ENCODE data around the gene OSBPL3.

Gene OSBPL3

DNA sequence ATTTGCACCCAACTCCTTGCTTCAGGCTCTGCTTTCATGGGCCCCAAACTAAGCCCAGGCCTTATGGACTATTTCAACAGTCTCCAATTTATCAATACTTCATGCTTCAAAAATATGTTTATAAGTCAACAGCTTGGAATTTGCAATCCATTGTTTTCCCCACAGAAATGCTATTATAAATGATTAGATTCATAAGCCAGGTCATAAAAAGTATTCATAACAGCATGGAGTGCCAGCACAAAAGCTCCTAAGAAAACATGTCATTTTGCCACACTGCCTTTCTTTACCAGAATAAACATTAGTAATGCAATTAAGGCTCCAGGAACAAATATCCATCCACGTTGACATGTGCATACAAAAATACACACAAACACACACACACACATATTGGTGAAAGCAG lies 30.1 kb downstream of the OSBPL3 start:
- no peak for DNase-seq

DNA sequence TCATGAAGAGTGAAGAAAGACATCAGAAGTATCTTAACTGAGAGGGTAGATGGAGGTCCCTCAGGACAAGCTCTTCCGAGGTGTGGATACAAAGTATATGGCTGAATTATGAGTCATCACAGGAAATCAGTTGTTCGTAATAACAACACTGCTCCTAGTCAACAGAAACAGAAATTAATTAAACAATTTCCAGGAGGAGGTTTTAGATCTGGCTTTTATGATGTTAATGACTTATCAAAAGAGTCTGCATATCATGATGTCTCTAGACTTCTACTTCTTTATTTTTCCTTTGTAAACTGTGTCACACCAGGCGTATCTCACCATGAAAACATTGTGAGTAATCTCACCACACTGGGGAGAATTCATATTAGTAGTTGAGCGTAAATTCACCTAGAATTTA lies 31.2 kb downstream of the OSBPL3 start:
- DNase-seq: no peak

DNA sequence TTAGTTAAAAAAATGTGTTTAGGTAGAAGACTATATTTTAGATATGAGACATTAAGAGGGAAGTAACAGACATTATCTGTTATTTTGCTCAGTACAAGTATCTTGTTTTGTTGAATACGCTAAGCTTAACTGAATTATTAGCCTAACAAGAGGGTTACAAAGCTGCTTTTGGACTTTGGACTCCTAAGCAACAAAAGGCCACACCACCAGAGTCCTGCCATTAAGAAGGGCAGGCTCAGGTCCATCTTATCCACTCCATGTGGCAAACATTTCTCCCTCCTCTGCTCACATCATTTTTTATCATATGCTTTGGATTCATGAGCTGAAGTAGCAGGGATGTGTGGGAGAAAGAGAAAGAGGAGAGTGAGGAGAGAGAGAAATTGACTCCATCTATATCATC lies 33.5 kb downstream of the OSBPL3 start:
- DNase-seq: no peak

DNA sequence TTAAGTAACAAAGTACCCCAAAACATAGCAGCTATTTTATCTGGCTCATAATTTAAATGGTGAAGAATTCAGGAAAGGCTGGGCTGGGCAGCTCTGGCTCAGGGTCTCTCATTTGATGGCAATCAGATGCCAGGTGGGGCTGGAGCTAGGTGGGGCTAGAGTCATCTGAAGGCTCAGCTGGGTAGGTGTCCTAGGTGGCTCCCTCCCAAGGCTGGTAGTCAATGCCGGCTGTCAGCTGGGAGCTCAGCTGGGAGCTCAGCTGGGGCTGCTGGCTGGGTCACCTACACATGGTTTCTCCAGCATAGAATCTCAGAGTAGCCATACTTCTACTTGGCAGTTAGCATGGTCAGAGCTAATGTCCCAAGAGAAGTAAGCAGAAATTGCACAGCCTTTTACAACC lies 34.1 kb downstream of the OSBPL3 start:
- DNase-seq: no peak

DNA sequence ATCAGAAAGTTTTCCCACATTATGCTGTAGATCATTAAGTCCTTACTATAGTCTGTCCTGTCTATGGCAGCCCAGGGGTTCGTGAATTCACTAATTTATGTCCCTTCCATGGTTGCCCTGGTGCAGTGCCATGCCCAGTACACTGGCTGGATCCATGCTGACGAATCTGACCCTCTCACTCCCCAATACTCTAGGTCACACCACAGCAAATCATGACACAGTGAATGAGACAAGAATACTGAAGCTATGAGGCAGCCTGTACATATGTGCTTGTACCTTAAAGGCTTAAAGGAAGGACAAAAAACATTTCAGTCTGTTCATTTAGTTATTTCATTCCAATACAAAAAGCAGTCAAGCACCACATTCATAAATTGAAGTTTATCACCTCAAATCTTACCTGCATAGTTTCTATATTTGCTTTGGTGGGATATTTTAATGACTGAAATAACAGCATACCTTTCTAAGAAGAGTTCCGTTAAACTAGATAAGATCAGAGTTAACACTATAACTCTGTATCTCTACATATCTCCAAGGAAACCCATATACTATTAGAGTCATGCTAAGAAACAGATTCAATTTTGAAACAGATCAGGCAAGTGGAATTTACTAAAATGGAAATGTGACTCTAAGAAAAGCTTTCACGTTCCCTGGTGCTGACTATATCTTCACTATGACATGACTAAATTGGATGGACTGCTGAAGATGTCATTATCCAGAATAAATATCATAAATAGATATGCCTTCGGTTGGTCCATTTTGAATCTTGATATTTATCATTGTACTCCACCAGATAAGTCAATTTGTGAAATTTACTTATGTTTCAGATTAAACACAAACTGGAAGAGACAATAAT lies 36.7 kb downstream of the OSBPL3 start:
- DNase-seq: no peak

DNA sequence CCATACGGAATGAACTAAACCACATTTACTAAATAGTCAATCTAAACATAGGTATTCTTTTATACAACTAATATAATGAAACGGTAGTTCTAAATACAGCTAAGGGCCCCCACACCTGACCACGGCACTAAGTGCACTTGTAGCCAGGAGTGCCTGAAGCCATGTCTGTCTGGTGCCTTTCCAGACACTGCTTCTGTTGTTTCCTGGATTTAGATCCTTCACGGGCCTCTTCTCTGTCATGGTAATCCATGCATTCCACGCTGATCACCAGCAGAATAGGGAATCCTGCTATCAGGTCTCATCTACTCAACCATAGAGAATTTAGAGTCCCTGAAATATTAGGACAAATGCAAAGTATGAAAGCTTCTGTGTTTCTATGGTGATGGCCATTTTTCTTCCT lies 37.8 kb downstream of the OSBPL3 start:
- no peak for DNase-seq

DNA sequence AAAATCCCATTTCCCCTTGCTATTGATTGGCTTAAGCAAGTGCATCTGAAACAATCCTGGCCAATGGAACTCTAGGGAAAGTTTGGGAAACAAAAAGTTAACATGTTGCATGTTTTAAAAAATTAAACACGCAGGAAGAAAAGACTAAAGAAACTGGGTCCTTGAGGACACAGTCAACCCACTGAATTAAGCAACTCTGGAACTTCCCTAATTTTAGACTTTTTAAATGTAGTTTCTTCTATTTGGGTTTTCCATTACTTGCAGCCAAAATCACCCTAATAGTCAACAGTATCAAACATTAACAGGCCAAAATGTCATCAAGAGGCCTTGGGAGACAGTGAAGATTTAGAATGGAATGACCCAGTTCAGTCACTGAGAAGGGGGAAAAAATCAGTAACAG lies 40.6 kb downstream of the OSBPL3 start:
- DNase-seq: no peak

DNA sequence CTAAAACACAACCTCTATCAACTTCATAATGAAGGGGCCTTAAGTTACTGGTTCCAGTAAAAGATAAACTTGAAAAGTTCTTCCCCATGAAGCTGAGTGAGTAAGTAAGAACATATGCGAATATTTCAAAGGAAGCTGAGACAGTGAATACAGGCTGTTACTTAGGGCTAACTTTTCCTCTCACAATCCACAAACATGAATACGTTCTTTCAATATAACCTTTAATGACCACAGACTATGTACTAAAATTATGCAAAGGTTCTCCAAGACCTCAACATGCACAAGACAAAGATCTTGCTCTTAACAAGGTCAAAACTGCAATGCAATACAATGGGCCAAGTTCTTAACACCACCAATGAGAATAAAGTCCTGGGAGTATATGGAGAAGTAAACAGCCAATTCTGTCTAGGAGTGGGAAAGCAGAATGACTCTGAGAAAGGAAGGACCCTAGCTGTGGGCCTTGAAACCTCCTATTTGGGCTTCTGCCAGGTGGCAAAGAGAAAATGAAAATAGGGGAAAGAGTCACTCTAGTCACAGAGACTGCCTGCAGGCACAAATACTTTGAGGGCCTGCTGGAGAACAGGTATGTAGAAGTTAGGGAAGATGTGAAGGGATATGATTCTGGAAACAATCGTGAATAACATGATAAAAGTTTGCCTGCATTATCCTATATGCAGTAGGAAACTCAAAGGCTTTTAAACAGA lies 43.7 kb downstream of the OSBPL3 start:
- DNase-seq: no peak

DNA sequence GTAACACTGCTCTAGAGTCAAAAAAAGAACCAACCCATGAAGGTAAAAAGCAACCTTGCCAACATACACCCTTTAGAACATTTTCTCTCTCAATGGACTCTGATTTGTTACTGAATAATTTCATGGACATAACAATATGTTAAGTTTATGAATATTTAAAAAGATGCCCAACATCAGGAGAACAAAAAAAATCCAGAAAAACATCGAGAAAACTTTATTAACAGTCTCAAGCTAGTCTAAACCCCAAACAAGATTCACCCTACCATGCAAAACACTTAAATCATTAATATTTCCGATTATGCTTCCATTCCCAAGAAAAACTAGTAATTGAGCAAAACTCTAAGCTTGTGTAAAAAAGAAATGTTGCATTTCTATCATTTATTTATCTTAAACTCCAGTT lies 46.7 kb downstream of the OSBPL3 start:
- DNase-seq: no peak

DNA sequence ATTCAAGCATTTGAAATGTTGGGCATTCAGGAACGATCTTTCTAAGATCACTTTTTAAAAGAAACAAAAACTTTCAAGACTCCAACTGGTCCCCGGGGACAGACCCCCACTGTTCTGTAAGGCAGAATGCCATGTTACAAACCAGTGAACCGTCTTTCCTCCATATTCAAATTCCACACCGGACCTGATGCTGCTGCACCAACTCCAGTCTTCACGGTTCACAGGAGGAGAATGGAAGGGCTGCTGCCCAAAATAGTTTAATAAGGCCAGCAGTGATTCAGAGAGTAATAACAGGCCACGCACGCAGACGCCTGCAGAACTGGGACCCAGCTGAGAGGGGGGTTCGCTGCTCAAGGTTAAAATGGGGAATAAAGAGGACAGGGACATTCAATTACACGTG lies 47.2 kb downstream of the OSBPL3 start:
- no peak for DNase-seq

DNA sequence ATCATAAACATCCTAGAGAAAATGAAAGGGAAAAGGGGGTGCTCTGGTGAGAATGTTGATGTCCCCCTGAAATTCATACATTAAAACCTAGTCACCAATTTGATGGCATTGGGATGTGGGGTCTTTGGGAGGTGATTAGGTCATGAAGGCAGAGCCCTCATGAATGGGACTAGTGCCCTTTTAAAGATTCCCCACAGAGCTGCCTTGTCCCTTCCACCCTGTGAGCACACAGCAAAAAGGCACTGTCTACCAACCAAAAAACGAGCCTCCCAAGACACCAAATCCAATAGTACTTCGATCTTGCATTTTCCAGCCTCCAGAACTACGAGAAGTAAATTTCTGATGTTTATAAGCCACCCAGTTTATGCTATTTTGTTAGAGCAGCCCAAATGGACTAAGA lies 47.6 kb downstream of the OSBPL3 start:
- no peak for DNase-seq

DNA sequence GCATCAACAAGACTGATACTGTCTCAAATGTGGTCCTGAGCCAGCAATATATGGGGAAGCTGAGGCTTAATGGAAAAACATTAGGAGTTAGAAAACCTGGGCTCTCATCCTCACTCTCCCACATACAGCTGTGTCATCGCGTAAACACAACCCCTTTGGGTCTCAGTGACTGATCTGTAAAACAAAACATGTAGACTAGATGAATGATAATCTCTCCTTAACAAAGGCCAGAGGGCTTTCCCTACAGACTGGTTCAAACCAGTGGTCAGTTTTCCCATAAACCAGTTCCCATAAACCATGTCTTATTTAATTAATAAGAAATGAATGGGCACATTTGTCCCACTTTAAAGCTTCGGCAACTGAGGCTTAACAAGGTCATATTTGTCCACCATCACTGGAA lies 48.1 kb downstream of the OSBPL3 start:
- DNase-seq: no peak

DNA sequence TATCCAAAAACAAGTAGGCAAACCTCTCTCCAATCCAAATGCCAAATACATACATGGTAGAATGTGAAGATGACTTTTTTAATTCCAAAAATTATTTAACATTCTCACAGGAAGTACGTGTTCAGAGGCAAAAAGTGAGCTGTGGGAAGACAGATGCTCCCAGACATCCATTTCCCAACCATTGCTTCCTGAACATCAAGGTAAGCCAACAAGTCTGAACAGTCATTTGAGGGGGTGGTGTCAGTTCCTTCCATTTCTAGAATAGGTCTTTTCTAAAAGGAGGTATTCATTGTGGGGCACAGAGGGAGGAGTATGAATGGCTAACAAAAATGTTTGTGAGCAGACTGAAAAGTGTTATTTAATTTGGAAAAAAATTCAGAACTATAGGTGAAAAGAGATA lies 49.1 kb downstream of the OSBPL3 start:
- no peak for DNase-seq

DNA sequence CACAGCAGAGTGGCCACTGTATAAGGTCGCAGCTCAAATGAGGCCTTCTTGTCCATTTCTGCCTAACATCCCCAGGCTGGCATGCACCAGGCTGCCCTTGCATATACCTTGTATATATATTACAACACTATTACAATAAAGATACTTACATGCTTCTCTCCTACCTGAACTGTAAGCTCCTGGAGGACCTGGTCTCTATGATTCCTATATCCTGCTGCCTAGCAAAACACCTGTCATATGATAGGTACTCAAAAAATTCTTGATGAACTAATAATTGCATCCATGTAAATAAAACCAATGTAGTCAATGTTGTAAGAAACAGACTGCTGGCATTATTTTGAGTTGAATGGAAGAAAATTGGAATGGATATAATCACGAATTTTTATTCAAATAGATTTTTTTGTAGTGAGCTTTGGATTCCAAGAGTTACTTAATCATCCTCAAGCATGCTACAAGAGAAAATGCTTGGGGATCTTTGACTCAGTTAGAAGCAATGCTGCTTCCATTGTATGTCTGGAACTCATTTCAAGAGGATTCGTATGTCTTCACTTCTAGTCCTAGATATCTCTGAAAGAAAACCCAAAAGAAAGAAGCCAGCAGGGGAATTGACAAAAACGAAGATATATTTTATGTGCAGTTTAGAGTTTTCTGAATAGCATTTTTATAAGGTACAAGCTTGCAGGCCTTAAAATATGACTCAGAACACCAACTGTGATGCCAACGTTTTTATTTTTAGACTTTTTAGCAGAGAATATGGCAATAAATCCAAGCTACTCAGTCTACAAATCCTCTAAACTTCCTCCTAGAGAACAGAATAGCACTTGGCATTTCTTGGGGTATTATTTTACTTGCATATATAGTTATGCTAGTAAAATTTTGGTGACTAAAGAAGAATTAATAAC lies 53.1 kb downstream of the OSBPL3 start:
- DNase-seq: no peak

DNA sequence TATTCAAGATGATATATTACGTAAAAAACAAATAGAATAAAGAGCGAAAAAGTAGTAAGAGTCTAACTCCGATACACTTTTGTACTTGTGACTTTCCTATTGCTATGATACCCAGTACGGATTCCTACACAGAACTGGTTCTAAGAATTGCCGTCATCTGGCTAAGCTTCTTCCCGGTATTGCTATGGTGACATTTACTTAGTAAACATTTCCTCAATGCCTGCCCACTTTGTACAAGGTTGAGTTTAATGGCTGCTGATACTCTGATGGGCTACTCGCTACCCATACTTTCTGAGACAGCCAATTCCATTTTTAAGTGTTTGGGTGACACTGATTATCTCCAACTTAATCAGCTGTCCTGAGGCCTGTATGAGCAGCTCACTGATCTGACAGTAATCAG lies 55.6 kb downstream of the OSBPL3 start:
- no peak for DNase-seq

DNA sequence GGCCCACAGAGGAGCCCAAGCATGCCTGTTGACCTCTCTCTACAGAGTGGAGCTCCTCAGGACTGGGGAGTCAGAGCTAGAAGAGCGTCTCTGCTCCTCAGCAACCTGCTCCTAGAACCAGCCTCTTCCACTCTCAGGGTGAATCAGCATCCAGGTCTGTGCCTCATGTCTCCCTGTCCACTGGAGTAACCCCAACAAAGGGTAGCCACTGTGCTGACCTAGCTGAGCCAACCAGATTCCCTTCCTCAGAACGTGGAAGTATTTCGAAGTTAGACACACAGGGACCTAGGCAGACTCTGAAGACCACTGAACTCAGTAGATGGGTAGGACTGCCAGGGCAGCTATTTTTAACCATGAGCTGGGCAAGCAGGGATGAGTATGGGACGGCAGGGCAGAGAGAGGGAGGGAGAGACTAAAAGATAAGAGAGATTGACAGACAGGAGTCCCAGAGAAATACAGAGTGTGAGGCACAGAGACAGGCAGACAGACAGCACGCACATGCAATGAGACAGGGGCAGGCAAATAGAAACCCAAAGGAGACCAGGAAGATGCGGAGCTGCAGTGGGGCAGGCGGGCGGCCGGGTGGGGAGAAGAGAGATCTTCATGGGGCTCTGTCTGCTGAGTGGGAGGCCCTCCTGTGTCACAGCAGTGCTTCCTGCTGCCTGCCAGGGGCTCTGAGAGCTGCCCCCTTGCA lies 56.7 kb downstream of the OSBPL3 start:
- DNase-seq: no peak

DNA sequence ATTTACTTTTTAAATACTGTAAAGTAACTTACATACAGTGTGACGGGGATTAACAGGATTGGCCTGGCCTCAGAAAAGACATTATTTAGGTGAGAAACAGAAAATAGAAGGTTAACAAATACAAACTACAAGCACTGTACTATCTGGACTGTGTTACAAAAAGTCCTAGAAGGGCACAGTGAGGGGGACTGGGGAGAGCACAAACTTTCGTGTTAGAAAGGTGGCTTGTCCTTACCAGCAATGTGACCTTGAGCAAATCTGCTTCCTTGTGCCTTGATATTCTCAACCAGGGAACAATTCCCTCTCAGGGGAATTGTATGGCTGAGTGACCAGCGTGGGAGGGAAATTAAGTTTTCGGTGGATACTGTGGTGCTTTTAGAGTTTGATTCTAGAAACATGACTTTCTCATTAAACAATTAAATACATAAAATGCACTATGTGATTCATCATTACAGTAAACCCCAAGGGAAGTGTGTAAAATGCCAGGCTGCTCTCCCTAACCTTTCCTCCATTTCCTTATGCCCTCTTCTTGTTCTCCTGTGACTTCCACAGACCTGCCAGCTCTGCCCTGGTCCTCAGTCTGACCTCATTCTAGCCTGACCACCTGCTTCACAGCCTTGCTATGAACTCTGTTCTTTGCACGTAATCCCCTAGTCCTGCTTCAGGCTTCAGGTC lies 57.7 kb downstream of the OSBPL3 start:
- DNase-seq: no peak

DNA sequence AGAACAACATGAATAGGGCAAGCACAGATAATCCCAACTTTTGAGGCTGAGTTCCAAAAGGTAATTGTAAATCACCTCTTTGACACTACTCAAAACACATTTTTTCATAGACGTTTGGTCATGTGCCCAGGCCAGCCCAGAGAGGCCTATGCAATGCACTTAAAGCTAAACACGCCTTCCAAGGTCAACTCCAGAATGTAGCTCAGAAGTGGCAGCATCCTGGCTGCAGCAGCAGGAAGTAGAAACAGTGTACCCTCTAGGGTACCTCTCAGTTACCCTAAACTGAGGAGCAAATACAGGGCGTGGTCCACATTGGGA lies 58.7 kb downstream of the OSBPL3 start:
- DNase-seq: no peak

DNA sequence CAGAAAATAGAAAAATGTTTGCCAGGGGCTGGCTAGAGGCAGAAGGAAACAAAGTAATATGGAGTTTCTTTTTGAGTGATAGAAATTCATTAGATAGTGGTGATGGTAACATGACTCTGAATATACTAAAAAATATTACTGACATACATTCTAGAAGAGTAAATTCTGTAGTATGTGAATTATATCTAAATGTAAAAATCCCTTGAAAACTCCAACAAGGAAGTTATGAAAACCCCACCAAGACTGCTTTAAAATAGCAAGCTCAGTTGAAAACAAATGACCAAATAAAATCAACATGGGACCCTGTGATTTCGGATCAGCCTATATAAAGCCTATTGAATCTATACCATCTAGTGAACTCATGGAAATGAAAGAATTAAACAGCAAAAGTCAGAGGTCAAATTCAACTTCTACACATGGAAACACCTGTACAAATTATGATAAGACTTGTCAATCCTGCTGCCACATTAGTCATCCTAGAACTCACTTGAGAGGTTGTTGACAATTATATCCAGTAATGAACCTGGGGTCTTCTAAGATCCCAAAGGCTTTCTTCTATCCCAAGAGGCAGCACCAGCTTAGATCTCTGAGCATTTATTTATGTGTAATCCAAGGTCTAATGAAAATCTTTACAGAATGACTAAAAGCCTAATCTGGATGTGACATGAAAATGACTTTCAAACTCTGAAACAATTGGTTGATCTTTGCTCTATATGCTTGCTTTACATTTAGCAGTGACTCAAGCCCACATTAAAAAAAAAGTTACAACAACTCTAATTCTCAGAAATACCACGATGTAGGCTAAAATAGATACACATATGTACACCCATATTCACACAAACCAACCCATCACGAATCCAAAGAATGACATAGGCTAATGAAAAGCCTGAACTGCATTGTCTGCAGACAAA lies 59.3 kb downstream of the OSBPL3 start:
- no peak for DNase-seq

DNA sequence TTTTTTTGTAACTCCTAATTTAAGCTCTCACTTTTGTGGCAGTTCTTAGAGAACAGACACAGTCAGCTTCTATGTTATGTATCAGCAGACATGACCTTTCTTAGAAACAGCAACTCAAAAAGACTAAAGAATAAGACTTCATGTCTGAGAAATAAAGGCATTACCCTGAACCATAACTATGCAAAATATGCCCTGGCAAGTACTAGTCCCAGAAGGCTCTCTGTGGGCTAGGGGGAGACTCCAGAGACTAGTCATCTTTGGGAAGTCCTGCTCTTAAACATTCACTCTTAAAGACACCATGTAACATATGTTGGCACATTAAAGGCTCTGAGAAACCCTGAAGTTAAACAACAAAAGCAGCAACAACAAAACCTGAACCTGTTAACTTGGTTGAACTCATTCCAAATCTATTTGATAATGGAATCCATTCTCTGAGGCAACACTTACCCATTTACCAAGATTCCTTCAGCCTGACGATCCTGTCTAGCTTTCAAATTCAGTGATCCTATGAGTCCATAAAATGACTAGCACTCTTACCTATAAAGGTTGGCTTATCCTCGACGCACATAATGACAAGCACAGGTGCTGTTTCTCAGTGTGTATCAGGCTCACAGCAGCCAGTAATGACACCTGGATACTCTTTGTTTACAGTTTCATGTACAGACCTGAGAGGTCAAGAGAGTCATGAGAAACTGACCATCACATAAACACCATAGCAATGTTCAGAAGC lies 62.3 kb downstream of the OSBPL3 start:
- DNase-seq: no peak

All from SW 1271 (cell line).